ENCODE results near the gene ALG9.

The ALG9 gene

GRCh38 chr11:111834432-111835163 lies 36.8 kb downstream of the ALG9 start:
- no peak for DNase-seq

- no peak for DNase-seq
Measured at GRCh38 chr11:111833524-111833923, 37.9 kb downstream of the ALG9 start.

DNA sequence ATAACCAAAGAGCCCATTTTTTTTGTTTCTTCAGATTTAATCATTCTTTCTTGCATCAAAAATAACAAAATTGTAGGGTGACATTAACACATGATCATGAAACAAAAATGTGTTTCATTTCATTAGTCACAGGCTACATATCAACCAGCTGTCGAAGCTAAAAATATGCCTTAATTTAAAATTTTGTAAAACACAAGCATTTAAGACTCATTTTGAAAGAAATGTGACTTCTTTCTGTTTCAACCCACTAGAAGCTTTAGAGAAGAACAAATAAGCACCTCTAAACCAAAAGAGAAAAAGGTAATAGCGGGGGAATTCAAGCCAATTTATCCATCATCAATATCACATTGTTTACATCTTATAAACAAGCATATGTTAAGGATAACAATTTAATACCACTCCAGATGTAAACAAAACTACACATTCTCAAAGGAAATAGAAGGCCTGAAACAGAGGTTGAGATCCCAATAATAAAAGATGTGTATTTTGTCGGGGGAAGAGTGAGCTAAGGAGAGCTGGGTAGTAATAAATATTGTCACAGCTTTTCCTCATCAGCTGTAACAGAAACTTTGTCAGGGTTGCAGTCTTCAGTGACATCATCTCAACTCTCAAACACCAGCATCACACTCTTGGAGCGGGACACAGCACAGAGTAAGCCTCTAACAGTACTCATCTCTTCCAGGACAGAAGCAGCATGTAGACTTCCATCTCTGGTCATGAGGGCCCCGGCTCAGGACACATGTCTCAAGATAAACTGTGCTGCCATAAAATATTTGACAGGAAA lies 42.0 kb downstream of the ALG9 start:
- DNase-seq: no peak

- DNase-seq: no peak
Measured at GRCh38 chr11:111826322-111826950, 44.9 kb downstream of the ALG9 start.

GRCh38 chr11:111823629-111824028 lies 47.8 kb downstream of the ALG9 start:
- no peak for DNase-seq

GRCh38 chr11:111823131-111823530 lies 48.2 kb downstream of the ALG9 start:
- DNase-seq: no peak

- DNase-seq: no peak
Measured at GRCh38 chr11:111819829-111820237, 51.5 kb downstream of the ALG9 start.

GRCh38 chr11:111819161-111819828 lies 52.1 kb downstream of the ALG9 start:
- no peak for DNase-seq

- DNase-seq: no peak
Measured at GRCh38 chr11:111815489-111815888, 55.9 kb downstream of the ALG9 start.

GRCh38 chr11:111814557-111815320 lies 56.6 kb downstream of the ALG9 start:
- no peak for DNase-seq

DNA sequence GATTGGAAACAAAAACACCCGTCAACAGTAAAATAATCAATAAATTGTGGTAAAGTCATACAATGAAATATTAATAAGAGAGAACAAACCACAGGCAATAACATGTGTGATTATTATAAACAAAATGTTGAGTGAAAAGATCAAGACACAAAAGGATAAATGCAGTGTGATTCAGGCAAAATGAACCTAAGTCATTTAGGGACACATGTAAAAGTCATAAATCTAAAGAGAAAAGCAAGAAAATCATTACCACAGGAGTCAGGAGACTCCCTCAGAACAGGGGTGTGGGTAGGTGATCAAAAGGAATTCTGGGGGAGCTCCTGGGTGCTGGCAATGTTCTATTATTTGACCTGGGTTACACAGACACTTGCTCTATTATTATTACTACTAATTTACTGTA lies 57.3 kb downstream of the ALG9 start:
- no peak for DNase-seq

DNA sequence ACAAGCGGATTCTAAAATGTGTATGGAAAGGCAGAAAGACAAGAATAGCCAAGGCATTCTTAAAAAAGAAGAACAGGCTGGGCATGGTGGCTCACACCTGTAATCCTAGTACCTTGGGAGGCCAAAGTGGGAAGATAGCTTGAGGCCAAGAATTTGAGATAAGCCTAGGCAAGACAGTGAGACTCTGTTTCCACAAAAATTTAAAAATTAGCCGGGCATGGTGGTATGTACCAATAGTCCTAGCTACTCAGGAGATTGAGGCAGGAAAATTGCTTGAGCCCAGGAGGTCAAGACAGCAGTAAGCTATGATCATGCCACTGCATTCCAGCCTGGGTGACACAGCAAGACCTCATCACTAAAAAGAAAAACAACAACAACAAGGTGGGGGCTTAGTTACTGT lies 59.2 kb downstream of the ALG9 start:
- DNase-seq: no peak

- DNase-seq: no peak
Measured at GRCh38 chr11:111811445-111811844, 59.9 kb downstream of the ALG9 start.

GRCh38 chr11:111808834-111809233 lies 62.5 kb downstream of the ALG9 start:
- DNase-seq: no peak

DNA sequence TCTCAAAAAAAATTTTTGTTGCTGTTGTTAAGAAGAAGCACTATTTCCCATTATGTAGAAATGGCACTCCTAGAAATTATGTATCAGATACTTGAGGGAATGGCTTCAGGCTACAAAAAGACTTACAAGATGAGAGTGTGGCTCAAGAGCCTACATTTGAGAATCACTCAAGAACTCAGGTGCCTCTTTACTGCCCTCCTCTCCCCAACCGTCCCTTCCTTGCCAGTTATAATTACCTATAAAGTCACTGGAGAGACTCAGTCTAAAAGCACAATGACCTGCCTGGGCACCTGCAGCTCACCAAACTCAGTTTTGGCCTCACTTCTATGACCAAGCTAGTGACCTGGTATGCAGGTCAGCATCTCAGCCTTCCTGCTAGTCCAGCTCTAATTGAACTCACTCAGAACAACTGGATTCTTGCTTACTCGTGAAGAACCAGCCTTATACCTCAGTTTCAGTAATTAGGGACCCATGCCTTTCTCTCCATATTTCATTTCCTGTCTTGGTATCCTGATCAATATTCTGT lies 63.3 kb downstream of the ALG9 start:
- no peak for DNase-seq

DNA sequence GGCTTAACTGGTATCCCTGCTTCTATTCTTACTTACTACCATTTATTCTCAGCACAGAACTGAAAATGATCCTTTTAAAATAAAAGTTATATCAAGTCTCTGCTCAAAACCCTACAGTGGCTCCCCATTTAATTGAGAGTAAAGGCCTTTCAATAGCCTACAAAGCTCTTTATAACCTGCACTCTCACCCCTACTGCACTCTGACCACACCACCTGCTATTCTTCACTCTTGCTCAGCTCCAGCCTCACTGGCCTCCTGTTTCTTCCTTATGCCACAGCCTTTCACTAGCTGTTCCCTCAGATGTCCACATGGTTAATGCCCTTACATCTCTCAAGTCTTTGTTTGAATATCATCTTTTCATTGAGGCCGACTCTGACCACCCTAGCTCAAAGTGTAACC lies 64.3 kb downstream of the ALG9 start:
- no peak for DNase-seq

GRCh38 chr11:111801135-111801534 lies 70.2 kb downstream of the ALG9 start:
- DNase-seq: no peak

- no peak for DNase-seq
Measured at GRCh38 chr11:111798279-111798678, 73.1 kb downstream of the ALG9 start.

DNA sequence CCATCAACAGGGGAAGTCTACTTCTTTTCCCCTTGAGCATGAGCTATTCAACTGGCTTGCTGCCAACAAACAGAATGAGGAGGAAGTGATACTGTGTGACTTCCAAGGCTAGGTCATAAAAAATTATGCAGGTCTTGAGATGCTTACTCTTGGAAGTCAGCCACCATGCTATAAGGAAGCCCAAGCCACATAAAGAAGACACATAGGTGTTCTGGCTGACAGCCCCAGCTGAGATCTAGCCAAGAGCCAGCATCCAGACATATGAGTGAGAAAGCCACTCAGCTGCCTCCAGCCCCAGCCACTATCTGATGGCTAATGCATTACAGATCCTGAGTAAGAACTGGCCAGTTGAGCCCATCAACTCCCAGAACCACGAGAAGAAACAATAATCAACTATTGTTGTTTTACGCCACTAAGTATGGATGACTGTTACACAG lies 74.2 kb downstream of the ALG9 start:
- no peak for DNase-seq

GRCh38 chr11:111796696-111797095 lies 74.7 kb downstream of the ALG9 start:
- DNase-seq: no peak

GRCh38 chr11:111795334-111795985 lies 75.9 kb downstream of the ALG9 start:
- no peak for DNase-seq

DNA sequence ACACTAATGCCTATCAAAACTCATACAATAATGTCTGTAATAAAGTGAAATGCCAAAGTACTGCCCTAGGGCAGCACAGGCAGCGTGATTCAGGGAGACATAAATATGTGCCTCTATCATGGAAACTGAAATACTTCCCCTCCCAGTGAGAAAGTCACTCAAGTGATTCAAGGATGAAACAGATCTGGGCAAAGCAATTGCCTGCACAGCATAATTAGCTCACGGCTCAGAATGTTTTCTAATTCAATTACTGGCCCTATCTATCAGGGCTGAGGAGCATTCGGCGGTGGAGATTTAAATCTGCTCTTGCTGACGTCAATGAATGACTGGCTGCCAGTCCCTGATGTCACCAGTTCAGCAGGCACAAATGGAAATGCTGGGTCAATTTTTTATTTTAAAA lies 77.5 kb downstream of the ALG9 start:
- DNase-seq: peak; percentile 82

All from kidney glomerular epithelial cell (primary cell).